HCT116 (cell line): ENCODE results near the gene ANAPC5.
"Not testable (repeated sequence)": the region's sequence is repeated elsewhere in the genome, so short reads cannot be mapped to it uniquely, and the experiment has no call there.

ENCODE experiments used
- CEBPB ChIP-seq: IDR thresholded peaks from 2 replicates; pipeline ENCODE4 v1.6.1; 2012; ENCODE audit warnings: low read depth
- CTCF ChIP-seq, 3 experiments: fragments of 200-600 bp in 1 of 3; sonication (generic) in 1 of 3; IDR thresholded peaks in 2 of 3; conservative IDR thresholded peaks in 1 of 3; 2 replicates each; pipeline ENCODE4 v1.5.1; 2012 to 2017; ENCODE audit warnings: low read depth in 2 of 3, low read length in 2 of 3, antibody characterized with exemption in 1 of 3, borderline replicate concordance in 1 of 3, control low read depth in 1 of 3, mild to moderate bottlenecking in 1 of 3, mixed read lengths in 1 of 3, mixed run types in 1 of 3, moderate library complexity in 1 of 3; ENCODE audit not compliant: insufficient read depth in 1 of 3
- EZH2 ChIP-seq: fragments of 200-600 bp; sonication (generic); IDR thresholded peaks from 2 replicates; pipeline ENCODE4 v1.6.1; 2017; ENCODE audit warnings: antibody characterized with exemption, mixed run types
- POLR2AphosphoS5 ChIP-seq: IDR thresholded peaks from 2 replicates; pipeline ENCODE4 v1.6.1; 2011; ENCODE audit warnings: mild to moderate bottlenecking, low read depth, low read length, moderate library complexity
- RAD21 ChIP-seq: IDR thresholded peaks from 2 replicates; pipeline ENCODE4 v1.6.1; 2012; ENCODE audit warnings: low read depth, mild to moderate bottlenecking
- SRF ChIP-seq: IDR thresholded peaks from 2 replicates; pipeline ENCODE4 v1.6.1; 2012; ENCODE audit warnings: low read depth
- YY1 ChIP-seq: IDR thresholded peaks from 2 replicates; pipeline ENCODE4 v1.6.1; 2011; ENCODE audit warnings: low read length, low read depth, moderate library complexity, mild to moderate bottlenecking; ENCODE audit not compliant: insufficient replicate concordance; ENCODE audit errors: extremely low read depth
- ZNF274 ChIP-seq: fragments of 200-500 bp; sonication (Bioruptor generic); IDR thresholded peaks from 2 replicates; pipeline ENCODE4 v1.6.1; 2014; ENCODE audit warnings: mild to moderate bottlenecking, low read depth, low read length, inconsistent platforms

GRCh38 chr12:121281116-121281515 lies 71.1 kb downstream of the ANAPC5 start:
- not testable (repeated sequence) for TF ChIP-seq CTCF (IDR thresholded peaks at IDR 0.05 in 2 of 3, conservative IDR thresholded peaks at IDR 0.05 in 1 of 3; ENCODE audit: borderline replicate concordance in 1 of 3, insufficient read depth in 1 of 3, low read depth in 2 of 3, low read length in 2 of 3); POLR2AphosphoS5; SRF; YY1; ZNF274; EZH2; RAD21; CEBPB
